ELF-1 (cell line): ENCODE results near the gene SORCS2.
"Not testable (repeated sequence)": the region's sequence is repeated elsewhere in the genome, so short reads cannot be mapped to it uniquely, and the experiment has no call there.

Experiments used
- DNase-seq: peaks from one replicate; pipeline ENCODE4 v3.0.0-alpha.2; 2016; ENCODE audit warnings: low read depth, low spot score

Gene SORCS2

GRCh38 chr4:7199771-7200441 lies 7.6 kb downstream of the SORCS2 start:
- DNase-seq: peak; percentile 12

GRCh38 chr4:7200801-7201200 lies 8.5 kb downstream of the SORCS2 start:
- no peak for DNase-seq

GRCh38 chr4:7201420-7202305 lies 9.3 kb downstream of the SORCS2 start:
- peak; percentile 73 for DNase-seq

DNA sequence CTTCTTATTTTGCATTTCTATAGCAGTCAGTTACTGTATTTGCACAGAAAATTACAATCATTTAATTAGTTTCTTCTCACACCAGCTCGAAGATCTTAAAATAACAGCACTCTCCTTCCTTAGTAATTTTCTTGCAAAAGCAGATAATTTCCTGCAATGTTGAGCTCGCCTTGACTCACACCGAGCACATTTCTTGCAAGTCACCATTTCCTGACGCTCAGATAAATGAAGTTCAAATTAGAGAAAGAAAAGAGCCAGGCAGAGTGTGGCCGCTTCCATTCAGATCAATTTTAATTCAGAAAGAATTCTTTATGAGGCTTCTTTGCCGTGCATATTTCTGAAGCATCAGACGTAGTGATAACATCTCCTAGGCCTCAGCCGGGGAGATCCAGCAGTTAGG lies 10.1 kb downstream of the SORCS2 start:
- no peak for DNase-seq

GRCh38 chr4:7204656-7205387 lies 12.5 kb downstream of the SORCS2 start:
- DNase-seq: no peak

DNA sequence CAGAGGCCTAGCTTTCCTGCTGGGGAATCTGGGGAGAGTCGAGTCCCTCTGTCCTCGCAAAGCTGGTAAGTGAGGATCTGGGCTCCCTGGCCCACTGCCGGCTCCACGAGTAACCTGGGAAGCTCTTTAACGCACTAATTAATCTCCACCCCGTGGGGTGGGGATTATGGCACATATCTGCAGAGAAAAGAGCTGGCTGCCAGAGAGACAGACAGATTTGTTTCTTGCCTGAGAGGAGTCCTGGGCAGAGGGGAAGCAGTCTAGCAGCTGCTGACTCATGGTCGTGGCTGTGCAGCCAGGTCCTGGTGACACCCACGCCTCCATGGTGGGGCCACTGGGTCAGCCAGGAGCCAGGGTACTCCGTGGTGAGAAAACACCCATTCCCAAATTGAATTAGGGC lies 14.0 kb downstream of the SORCS2 start:
- peak; percentile 30 for DNase-seq

DNA sequence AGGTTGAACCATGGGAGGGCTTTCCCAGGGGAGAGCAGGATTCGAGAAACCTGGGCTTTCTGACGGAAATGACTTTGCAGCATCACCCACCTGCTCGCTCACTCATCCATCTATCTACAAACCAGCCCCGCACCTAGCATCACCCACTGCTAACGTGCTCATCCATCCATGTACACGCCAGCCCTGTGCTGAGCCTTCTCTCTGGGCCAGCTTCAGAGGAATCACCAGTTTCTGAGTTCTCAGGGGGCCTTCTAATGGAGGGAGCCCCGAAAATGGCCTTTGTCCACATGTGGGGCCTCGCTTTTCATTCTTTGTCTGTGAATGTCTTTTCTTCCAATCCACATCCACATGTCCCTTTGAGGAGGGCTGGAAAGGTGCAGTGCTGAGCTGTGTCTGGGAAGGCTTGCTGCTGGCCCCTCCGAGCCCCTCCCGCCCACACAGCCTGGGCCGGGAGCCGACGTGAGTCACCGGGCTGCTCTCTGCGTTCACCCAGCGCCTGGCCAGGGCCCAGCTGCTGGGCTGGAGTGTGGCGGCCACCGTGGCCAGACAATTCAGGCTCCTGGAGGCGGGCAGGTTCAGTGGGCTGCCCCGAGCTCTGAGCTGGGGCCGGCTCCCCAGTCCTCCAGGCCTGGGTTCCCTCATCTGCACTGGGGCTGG lies 14.7 kb downstream of the SORCS2 start:
- peak; percentile 77 for DNase-seq

DNA sequence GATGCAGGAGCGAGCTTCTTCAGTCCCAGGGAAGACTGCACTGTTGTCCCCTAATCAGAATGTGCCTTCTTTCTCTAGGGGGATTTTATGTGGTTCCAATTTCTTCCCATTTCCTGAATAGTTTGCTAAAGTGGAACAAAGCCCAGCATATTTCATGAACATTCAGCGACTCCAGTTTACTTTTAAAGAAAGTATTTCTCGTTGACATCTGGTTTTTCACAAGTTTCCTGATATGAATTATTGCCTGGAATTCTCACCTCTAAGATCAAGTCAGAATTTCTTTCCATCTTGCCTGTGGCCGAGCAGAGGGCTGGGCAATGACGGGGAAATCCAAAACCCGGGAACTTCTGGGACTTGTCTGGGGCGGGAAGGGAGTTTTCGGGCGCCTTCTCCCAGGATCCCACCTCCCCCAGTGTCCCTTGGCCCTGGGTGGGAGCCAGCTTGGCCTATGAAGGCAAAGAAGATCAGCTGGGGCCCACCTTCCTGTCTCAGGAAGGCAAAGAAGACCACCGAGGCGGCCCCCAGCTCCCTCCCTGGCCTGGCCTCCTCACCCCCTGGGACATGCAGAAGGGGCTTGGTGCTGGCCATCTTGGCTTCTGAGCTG lies 15.4 kb downstream of the SORCS2 start:
- no peak for DNase-seq

- DNase-seq: no peak
Observed at GRCh38 chr4:7208509-7209451, 16.4 kb downstream of the SORCS2 start.

DNA sequence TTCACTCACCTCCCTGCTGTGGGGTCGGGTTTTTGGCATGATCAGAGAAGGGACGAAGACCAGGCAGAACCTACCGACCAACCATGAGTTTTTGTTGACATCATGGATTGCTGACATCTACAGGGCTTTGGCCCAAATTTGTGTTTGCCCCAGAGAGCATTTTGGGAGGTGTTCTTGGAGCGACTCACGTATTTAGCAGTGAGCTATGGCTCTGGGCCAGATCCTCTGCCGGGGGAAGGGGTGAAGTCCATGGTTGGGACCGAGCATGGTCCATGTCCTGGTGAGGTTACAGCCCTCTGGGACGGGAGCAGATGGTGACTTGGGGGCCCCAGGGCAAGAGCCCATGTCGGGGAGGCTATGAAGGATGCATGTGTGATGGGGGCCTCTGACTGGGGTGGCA lies 17.4 kb downstream of the SORCS2 start:
- DNase-seq: no peak

GRCh38 chr4:7210824-7211223 lies 18.5 kb downstream of the SORCS2 start:
- no peak for DNase-seq

GRCh38 chr4:7212101-7212674 lies 19.9 kb downstream of the SORCS2 start:
- peak; percentile 36 for DNase-seq

GRCh38 chr4:7212921-7213320 lies 20.6 kb downstream of the SORCS2 start:
- DNase-seq: no peak

DNA sequence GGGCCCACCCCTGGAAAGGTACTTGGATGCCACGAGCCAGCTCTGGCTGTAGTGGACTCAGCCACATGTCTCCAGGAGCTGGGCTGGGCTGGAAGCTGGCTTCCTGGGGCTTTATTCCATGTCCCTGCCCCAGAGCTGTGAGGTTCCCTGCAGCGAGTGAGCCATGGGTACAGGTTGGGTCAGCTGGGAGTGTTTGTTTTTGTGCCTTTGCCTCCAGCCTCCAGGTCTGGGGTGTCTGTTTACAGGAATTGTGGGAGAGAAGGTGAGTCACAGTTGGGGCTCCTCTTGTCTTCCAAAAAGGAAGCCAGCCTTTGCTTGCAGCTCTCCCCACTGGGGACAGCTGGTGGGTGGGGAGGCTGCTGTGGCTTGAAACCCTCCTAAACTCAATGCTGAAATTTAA lies 21.5 kb downstream of the SORCS2 start:
- DNase-seq: no peak

DNA sequence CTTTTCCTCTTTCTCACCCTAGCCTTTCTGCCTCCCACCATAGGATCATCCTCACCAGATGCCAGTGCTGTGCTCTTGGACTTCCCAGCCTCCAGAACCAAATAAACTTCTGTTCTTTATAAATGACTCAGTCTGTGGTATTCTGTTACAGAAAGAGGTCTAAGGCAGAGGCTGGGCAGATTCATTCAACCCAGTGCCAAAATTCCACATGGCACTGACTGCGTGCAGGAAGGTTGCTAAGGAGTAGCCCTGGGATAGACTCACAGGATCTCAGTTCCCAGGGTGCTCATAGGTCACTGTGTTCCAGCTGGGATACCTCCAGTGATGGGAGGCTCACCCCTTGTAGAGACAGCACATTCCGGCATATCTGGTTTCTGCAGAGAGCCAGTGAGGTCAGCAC lies 22.0 kb downstream of the SORCS2 start:
- DNase-seq: no peak

DNA sequence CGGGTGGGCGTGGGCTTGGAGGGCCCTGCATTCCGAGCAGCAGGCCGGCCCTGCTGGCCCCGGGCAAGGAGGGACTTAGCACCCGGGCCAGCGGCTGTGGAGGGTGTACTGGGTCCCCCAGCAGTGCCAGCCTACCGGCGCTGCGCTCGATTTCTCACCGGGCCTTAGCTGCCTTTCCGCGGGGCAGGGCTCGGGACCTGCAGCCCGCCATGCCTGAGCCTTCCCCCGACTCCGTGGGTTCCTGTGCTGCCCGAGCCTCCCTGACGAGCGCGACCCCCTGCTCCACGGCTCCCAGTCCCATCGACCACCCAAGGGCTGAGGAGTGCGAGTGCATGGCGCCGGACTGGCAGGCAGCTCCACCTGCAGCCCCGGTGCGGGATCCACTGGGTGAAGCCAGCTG lies 22.8 kb downstream of the SORCS2 start:
- not testable (repeated sequence) for DNase-seq

DNA sequence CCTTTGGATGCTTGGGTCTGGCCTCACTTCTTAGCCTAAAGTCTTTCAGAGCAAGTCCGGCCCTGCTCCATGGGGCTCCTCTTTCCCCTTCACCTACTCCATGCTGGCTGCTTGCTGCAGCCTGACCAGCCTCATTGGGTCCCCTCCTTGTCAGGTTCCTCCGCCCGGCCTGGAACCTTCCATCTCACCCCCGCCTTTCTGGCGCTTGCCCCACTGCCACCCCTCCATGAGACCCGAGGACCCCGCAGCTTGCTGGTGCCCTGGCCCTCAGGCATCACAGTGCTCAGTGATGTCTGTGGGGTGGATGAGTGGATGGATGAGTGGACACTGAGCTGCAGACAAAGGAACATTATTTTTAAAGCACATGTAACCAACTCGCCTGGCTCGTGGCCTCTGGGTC lies 24.7 kb downstream of the SORCS2 start:
- no peak for DNase-seq

- DNase-seq: no peak
Observed at GRCh38 chr4:7217474-7218321, 25.4 kb downstream of the SORCS2 start.

- DNase-seq: no peak
Observed at GRCh38 chr4:7218686-7219085, 26.3 kb downstream of the SORCS2 start.
